SH-SY5Y (cell line): ENCODE results near the gene GBP2.

ENCODE experiments used
- GATA2 ChIP-seq: IDR thresholded peaks from 2 replicates; pipeline ENCODE4 v1.6.1; 2011; ENCODE audit warnings: mild to moderate bottlenecking, low read depth, low read length
- GATA3 ChIP-seq: IDR thresholded peaks from 2 replicates; pipeline ENCODE4 v1.6.1; 2011; ENCODE audit warnings: low read depth, mild to moderate bottlenecking, low read length, moderate library complexity

- TF ChIP-seq GATA2 (no peak), GATA3 (no peak)
Observed at GRCh38 chr1:89068291-89068690, 57.6 kb downstream of the GBP2 start.
